ENCODE measurements around the gene DES.

The DES gene

DNA sequence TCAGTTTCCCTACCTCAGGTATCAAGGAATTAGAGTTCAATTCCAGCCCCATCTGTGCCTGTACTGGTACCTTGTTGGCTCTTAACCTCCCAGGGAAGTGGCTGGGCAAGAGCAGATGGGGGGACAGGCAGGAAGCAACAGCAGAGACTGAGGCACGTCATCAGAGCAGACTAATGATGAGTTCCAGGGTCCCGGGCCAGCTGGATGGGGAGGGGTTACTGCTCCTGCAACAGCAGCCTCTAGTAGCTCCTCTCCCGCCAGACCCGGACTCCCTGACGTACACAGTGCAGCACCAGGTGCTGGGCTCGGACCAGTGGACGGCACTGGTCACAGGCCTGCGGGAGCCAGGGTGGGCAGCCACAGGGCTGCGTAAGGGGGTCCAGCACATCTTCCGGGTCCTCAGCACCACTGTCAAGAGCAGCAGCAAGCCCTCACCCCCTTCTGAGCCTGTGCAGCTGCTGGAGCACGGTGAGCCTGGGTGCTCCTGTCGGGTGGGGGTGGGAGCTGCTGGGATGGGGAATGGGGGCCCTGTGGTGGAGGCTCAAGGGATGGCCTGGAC lies 54.5 kb downstream of the DES start:
- DNase-seq (ENCODE audit: low read depth, low spot score): no peak

DNA sequence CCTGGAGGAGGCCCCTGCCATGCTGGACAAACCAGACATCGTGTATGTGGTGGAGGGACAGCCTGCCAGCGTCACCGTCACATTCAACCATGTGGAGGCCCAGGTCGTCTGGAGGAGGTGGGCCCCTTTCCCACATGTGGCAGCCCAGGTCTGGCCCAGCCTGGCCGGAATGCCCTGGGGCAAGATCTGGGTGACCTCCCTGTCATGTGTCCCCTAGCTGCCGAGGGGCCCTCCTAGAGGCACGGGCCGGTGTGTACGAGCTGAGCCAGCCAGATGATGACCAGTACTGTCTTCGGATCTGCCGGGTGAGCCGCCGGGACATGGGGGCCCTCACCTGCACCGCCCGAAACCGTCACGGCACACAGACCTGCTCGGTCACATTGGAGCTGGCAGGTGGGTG lies 55.3 kb downstream of the DES start:
- no peak for DNase-seq (ENCODE audit: low read depth, low spot score)

DNA sequence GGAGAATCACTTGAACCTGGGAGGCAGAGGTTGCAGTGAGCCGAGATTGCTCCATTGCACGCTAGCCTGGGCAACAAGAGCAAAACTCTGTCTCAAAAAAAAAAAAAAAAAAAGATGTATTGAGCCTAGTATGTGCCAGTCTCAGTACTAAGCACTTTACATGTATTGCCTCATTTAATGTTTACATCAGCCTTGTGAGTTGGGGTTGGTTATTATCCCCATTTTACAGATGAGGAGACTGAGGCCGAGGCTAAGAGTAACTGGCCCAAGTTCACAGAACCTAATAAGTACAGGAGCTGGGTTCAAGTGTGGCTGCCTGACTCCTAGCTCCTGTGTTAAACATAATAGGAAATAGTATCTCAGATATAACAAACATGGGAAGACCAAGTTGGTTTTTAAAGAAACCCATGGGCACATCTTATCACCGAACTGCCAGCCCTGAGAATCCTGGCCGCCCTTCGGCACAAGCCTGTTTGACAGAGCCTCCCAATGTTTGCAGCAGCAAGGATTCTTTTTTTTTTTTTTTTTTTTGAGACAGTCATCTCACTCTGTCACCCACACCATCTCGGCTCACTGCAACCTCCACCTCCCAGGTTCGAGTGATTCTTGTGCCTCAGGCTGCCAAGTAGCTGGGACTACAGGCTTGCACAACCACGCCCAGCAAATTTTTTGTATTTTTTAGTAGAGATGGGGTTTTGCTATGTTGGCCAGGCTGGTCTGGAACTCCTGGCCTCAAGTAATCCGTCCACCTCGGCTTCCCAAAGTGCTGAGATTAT lies 56.3 kb downstream of the DES start:
- no peak for DNase-seq (ENCODE audit: low read depth, low spot score)

DNA sequence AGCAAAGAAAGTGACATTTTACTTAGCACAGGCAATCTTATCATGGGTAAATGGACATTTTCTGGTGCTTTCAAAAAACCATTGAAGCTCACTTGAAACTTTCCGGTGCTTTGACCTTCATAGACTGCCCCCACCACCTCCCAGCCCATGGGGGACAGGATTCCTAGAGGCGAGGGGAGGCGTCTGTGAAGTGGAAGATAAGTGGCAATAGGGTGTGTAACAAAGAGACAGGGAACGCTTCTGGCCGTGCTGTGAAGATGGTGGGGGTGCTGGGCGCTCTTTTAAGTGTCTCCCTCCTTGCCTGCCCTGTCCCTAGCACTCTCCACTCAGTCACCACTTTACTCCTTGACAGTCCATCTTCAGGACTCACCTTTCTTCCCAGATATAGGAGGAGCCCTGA lies 57.1 kb downstream of the DES start:
- no peak for DNase-seq (ENCODE audit: low read depth, low spot score)

DNA sequence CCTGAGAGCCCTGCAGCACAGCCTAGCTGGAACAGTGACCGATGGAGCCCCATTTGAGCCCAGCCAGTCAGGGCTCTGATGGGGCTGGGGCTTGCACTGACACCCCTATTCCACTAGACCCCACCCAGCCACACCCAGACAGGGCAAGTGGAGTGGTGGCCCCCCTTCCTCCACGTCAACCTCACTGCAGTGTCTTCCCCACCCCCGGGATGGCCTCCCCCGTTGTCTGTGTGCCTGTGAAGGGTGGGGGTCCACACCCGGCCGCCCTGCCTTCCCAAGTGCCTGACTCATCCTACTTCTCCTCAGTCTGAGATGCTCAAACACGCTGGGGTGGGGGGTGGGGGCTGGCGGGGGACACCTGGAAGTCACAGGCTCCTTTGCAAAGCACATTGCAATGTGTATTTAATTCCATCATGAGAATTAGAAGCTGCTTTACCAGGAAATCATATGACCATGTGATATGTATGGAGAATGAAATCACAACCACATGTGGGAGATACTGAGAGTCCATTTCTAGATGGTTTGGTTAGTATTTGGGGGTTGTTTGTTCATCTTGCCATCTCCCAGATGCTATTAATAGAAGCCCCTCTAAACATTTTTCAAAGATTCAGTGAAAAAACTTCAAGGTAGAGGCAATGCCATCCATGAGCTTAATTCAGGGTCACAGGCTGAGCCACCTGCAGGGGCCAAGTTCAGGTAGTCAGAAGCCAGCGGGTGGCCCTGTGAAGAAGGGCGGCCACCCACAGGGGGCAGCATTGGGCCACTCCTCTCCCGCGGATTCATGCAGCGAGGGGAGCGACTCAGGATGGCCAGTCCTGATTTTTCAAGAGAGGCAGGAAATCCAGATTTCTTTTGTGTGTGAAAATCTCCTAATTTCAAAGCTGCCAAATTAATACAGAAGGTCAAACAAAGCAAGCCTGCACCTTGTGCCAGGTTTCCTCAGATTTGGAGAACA lies 57.8 kb downstream of the DES start:
- no peak for DNase-seq (ENCODE audit: low read depth, low spot score)
